AG04449 (cell line): ENCODE data around the gene TTC17.

Source experiments
- CTCF ChIA-PET: fragments of 350-600 bp; formaldehyde crosslinking; extraction: SDS; loops from one replicate; lab custom pipeline; 2021; ENCODE audit warnings: antibody characterized with exemption; lab: Yijun Ruan, JAX
- POLR2A ChIA-PET: fragments of 400-600, 350-600 bp; formaldehyde crosslinking; extraction: SDS; loops from one replicate; lab custom pipeline; 2020; ENCODE audit warnings: antibody characterized with exemption, inconsistent platforms; lab: Yijun Ruan, JAX
- DNase-seq: peaks from one replicate; pipeline ENCODE4 v3.0.0-alpha.2; 2010; ENCODE audit warnings: low read depth, low spot score
- H3K4me3 ChIP-seq: 2 replicates; pipeline ENCODE4 v1.5.1; 2011; ENCODE audit warnings: low read depth, mild to moderate bottlenecking, control low read depth, low read length
- CTCF ChIP-seq: IDR thresholded peaks from one replicate; pipeline ENCODE4 v1.5.1; 2011; ENCODE audit warnings: mild to moderate bottlenecking, moderate library complexity, low read length, control low read depth, inconsistent platforms; ENCODE audit not compliant: insufficient read depth; ENCODE audit errors: missing control alignments

TTC17 gene

GRCh38 chr11:43517518-43517917 is 158.8 kb downstream of the TTC17 start:
- no peak for TF ChIP-seq CTCF
- no peak overlapping the region for H3K4me3 ChIP-seq
- DNase-seq = no peak
- ChIA-PET POLR2A (no interaction called here), CTCF (interaction anchor here (0.8 to 1.3 kb wide), 4 partner anchors 11 to 335 kb away, joined by 3 to 5 read pairs (median 3); no protein-coding TSS in a partner anchor)

- no peak for TF ChIP-seq CTCF
- POLR2A ChIA-PET = no interaction called here
- H3K4me3 ChIP-seq = no peak overlapping the region
- no peak for DNase-seq
- CTCF ChIA-PET = interaction anchor here (1.3 kb wide), 1 partner anchor 12 kb away, joined by 5 read pairs; no protein-coding TSS in a partner anchor
Observed at GRCh38 chr11:43518408-43519160, 159.9 kb downstream of the TTC17 start.

- POLR2A ChIA-PET = no interaction called here
- no peak for DNase-seq
- no peak for TF ChIP-seq CTCF
- CTCF ChIA-PET = interaction anchor here (1.2 kb wide), 1 partner anchor 53 kb away, joined by 3 read pairs; no protein-coding TSS in a partner anchor
- no peak overlapping the region for H3K4me3 ChIP-seq
Observed at GRCh38 chr11:43521471-43521870, 162.8 kb downstream of the TTC17 start.

GRCh38 chr11:43523632-43524031 is 164.9 kb downstream of the TTC17 start:
- H3K4me3 ChIP-seq = no peak overlapping the region
- ChIA-PET CTCF (no interaction called here), POLR2A (no interaction called here)
- DNase-seq = no peak
- TF ChIP-seq CTCF = no peak

GRCh38 chr11:43532041-43532440 is 173.3 kb downstream of the TTC17 start:
- DNase-seq = no peak
- POLR2A ChIA-PET = no interaction called here
- CTCF ChIA-PET = no interaction called here
- TF ChIP-seq CTCF = no peak
- no peak overlapping the region for H3K4me3 ChIP-seq

- POLR2A ChIA-PET = no interaction called here
- CTCF ChIA-PET = interaction anchor here (1.4 kb wide), 1 partner anchor 314 kb away, joined by 4 read pairs; no protein-coding TSS in a partner anchor
Observed at GRCh38 chr11:43537833-43538615, 179.3 kb downstream of the TTC17 start.

More at GRCh38 chr11:43537833-43538615, 179.3 kb downstream of the TTC17 start:
- no peak for TF ChIP-seq CTCF
- no peak for DNase-seq
- no peak overlapping the region for H3K4me3 ChIP-seq
